HG03354 (cell line): ENCODE measurements around the gene FLOT2.
A peak's percentile ranks its signal among the peaks of the same experiment; 100 is the strongest.
"Not testable (repeated sequence)": the region's sequence is repeated elsewhere in the genome, so short reads cannot be mapped to it uniquely, and the experiment has no call there.

Source experiments
- ATAC-seq: cut with Tn5 transposase; IDR thresholded peaks from one replicate; pipeline ENCODE4 v1.9.1; 2021; ENCODE audit warnings: mild to moderate bottlenecking; ENCODE audit not compliant: unreplicated experiment, poor library complexity, severe bottlenecking

Gene FLOT2

GRCh38 chr17:28878158-28878910, 19.2 kb downstream of the FLOT2 start:
- no peak for ATAC-seq

GRCh38 chr17:28877150-28877711, 20.3 kb downstream of the FLOT2 start:
- ATAC-seq, result not testable (repeated sequence)

GRCh38 chr17:28875848-28876550, 21.5 kb downstream of the FLOT2 start:
- ATAC-seq, result no peak

GRCh38 chr17:28874750-28875149, 22.8 kb downstream of the FLOT2 start:
- ATAC-seq, result no peak

- no peak for ATAC-seq
Measured at GRCh38 chr17:28873839-28874238, 23.7 kb downstream of the FLOT2 start.

GRCh38 chr17:28871056-28871579, 26.4 kb downstream of the FLOT2 start:
- peak; percentile 90 for ATAC-seq

- ATAC-seq, result no peak
Measured at GRCh38 chr17:28867276-28867675, 30.3 kb downstream of the FLOT2 start.

GRCh38 chr17:28865946-28866752, 31.4 kb downstream of the FLOT2 start:
- no peak for ATAC-seq

- no peak for ATAC-seq
Measured at GRCh38 chr17:28864991-28865849, 32.3 kb downstream of the FLOT2 start.

- no peak for ATAC-seq
Measured at GRCh38 chr17:28863953-28864352, 33.6 kb downstream of the FLOT2 start.

GRCh38 chr17:28862561-28862960, 35.0 kb downstream of the FLOT2 start:
- ATAC-seq, result no peak

GRCh38 chr17:28861393-28862203, 35.9 kb downstream of the FLOT2 start:
- no peak for ATAC-seq

GRCh38 chr17:28860363-28860808, 37.1 kb downstream of the FLOT2 start:
- ATAC-seq, result no peak

GRCh38 chr17:28858801-28859355, 38.7 kb downstream of the FLOT2 start:
- ATAC-seq, result no peak

GRCh38 chr17:28857905-28858800, 39.4 kb downstream of the FLOT2 start:
- no peak for ATAC-seq

GRCh38 chr17:28856028-28856574, 41.4 kb downstream of the FLOT2 start:
- ATAC-seq, result no peak

- ATAC-seq, result no peak
Measured at GRCh38 chr17:28855336-28855679, 42.2 kb downstream of the FLOT2 start.
